ENCODE measurements around the gene ABHD8. TPM values are rescaled to one million over a fixed set of nuclear protein-coding genes. Genes with fewer than 3 reads are reported as not detected.

ABHD8 gene
- polyA plus RNA-seq, 1 experiment, result 6.1 TPM

DNA sequence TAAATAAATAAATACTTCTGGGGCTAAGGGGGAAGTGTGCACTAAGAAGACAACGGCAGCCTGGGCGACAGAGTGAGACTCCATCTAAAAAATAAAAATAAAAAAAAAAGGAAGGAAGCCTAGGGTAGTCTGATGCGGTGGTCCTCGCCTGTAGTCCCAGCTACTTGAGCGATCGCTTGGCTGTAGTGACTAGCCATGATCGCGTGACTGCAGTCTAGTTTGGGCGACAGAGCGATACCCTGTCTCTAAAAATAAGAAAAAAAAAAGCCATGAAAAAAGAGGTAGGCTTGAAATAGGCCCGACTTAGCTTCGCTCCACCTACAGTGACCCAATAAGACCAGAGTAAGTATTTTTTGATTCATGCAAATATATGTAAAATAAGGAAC is 36.6 kb downstream of the ABHD8 start:
- TF ChIP-seq, protein P1, sequence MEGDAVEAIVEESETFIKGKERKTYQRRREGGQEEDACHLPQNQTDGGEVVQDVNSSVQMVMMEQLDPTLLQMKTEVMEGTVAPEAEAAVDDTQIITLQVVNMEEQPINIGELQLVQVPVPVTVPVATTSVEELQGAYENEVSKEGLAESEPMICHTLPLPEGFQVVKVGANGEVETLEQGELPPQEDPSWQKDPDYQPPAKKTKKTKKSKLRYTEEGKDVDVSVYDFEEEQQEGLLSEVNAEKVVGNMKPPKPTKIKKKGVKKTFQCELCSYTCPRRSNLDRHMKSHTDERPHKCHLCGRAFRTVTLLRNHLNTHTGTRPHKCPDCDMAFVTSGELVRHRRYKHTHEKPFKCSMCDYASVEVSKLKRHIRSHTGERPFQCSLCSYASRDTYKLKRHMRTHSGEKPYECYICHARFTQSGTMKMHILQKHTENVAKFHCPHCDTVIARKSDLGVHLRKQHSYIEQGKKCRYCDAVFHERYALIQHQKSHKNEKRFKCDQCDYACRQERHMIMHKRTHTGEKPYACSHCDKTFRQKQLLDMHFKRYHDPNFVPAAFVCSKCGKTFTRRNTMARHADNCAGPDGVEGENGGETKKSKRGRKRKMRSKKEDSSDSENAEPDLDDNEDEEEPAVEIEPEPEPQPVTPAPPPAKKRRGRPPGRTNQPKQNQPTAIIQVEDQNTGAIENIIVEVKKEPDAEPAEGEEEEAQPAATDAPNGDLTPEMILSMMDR (IDR thresholded peaks at IDR 0.05; ENCODE audit: low read depth, low read length), result no peak
- no peaks in the 10 kb centered on the region for H3K27me3 ChIP-seq (ENCODE audit: control insufficient read depth, insufficient read depth, low read length)
- no peak overlapping the region for H3K27ac ChIP-seq (ENCODE audit: low read depth, low read length)
- no peak overlapping the region for H3K4me3 ChIP-seq (ENCODE audit: low read depth, low read length)
- CTCF ChIA-PET, result interaction anchor here (0.8 to 1.1 kb wide), 2 partner anchors 16 to 26 kb away, joined by 3 read pairs; no protein-coding TSS in a partner anchor
- POLR2A ChIA-PET, result interaction anchor here (0.8 to 1.3 kb wide), 4 partner anchors 11 to 52 kb away, joined by 3 to 4 read pairs (median 3); partner anchors contain the start of genes OCEL1 and USE1
- no peaks in the 10 kb centered on the region for H3K9me3 ChIP-seq (ENCODE audit: control insufficient read depth, insufficient read depth, low read length)
- no peak for DNase-seq (ENCODE audit: low read depth, low spot score)

DNA sequence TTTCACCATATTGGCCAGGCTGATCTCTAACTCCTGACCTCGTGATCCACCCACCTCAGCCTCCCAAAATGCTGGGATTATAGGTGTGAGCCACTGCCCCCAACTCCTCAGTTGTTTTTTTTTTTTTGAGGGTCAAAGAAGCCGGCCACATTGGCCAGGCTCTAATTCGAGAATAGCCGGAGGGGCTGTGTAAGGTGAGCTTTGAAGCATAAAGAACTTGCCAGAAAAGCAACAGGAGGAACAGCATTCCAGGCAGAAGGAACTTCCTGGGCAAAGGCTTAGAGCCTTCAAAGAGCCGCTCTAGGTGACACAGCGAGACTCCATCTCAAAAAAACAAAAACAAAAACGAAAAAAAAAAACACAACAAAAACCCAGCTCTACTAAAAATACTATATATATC is 37.2 kb downstream of the ABHD8 start:
- DNase-seq (ENCODE audit: low read depth, low spot score), result no peak
- TF ChIP-seq, protein P1 (IDR thresholded peaks at IDR 0.05; ENCODE audit: low read depth, low read length), result no peak
- ChIA-PET CTCF (no interaction called here), POLR2A (no interaction called here)
- H3K27ac ChIP-seq (ENCODE audit: low read depth, low read length), result no peak overlapping the region
- no peak overlapping the region for H3K4me3 ChIP-seq (ENCODE audit: low read depth, low read length)
- H3K27me3 ChIP-seq (ENCODE audit: control insufficient read depth, insufficient read depth, low read length), result no peaks in the 10 kb centered on the region
- H3K9me3 ChIP-seq (ENCODE audit: control insufficient read depth, insufficient read depth, low read length), result no peaks in the 10 kb centered on the region

DNA sequence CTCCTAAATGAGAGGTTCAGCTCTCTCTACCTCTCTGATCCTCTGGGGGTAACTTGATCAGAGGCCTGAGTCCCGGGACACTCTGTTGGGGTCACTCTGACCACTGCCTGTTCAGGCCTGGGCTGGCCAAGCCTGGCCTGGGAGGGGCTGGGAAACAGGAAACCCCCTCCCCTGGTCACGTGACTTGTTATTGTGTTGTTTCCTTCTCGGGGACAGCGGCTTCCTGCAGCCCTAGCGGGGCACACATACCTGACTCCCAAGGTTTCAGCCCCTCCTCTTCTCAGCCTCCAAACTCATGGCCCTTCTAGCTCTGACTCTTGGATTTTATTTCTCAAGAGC is 38.6 kb downstream of the ABHD8 start, which contains the start of gene USHBP1:
TSS of gene USHBP1 (minus strand) at position 105 of the 339 bp plus-strand sequence. CDS start 446 bp downstream, outside the sequence.
- Histone ChIP-seq H3K27ac (ENCODE audit: low read depth, low read length) (no peak within 1 kb of the TSS), H3K27me3 (ENCODE audit: control insufficient read depth, insufficient read depth, low read length) (peaks cover 4% of the 10 kb centered on the region), H3K9me3 (ENCODE audit: control insufficient read depth, insufficient read depth, low read length) (peaks cover 6% of the 10 kb centered on the region), H3K4me3 (ENCODE audit: low read depth, low read length) (no peak within 1 kb of the TSS)
- TF ChIP-seq, protein P1 (IDR thresholded peaks at IDR 0.05; ENCODE audit: low read depth, low read length), result no peak
- ChIA-PET POLR2A (no interaction called here), CTCF (interaction anchor here (0.6 to 1.3 kb wide), 2 partner anchors 18 to 147 kb away, joined by 3 to 7 read pairs; no protein-coding TSS in a partner anchor)
- no peak for DNase-seq (ENCODE audit: low read depth, low spot score)

DNA sequence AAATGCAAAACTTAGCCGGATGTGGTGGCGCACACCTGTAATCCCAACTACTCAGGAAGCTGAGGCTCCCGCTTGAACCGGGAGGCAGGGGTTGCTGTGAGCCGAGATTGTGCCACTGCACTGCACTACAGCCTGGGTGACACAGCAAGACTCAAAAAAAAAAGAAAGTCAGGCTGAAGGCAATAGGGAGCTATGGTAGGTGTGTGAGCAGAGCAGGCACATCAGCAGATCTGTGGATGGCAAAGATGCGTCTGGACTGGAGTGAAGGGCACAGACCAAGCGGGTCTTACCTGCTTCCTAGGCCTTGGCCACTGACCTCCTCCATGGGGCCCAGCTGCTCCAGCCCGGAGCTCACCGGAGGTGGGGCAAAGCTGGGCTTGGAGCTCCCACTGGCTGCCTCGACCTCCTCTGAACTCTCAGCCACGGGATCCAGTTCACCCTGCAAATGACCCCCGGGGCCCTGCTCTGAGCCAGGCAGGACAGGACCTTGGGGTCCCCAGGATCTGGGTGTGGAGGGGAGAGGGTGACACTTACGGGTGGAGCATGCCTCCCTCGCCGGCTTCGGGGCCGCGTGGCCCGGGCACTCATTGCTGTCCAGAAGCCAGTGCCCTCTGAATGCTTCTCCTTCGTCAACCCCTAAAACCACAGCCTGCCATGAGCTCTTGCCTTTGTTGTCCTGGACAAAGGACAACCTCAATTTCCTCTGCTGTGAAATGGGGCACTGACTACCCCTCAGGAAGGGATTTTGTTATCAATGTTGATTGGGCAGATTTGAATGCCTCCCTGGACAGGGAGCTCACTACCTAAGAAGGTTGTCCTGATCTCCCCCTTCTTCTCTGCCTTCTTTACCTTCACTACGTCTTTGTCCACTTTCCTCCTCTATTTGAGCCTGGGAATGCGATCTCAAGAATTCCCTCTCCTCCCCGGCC is 39.2 kb downstream of the ABHD8 start:
- POLR2A ChIA-PET, result no interaction called here

More for the DNA sequence above, 39.2 kb downstream of the ABHD8 start:
- no peak overlapping the region for H3K27ac ChIP-seq (ENCODE audit: low read depth, low read length)
- no peak for DNase-seq (ENCODE audit: low read depth, low spot score)
- TF ChIP-seq, protein P1 (IDR thresholded peaks at IDR 0.05; ENCODE audit: low read depth, low read length), result no peak
- CTCF ChIA-PET, result interaction anchor here (0.6 kb wide), 1 partner anchor 146 kb away, joined by 7 read pairs; no protein-coding TSS in a partner anchor
- H3K4me3 ChIP-seq (ENCODE audit: low read depth, low read length), result no peak overlapping the region
- H3K9me3 ChIP-seq (ENCODE audit: control insufficient read depth, insufficient read depth, low read length), result peaks cover 13% of the 10 kb centered on the region
- H3K27me3 ChIP-seq (ENCODE audit: control insufficient read depth, insufficient read depth, low read length), result peaks cover 5% of the 10 kb centered on the region
